CD4-positive, CD25-positive, alpha-beta regulatory T cell (primary cell): ENCODE results near the gene ORM1. TPM values are rescaled to one million over a fixed set of nuclear protein-coding genes. Genes with fewer than 3 reads are reported as not detected.
"Not testable (repeated sequence)": the region's sequence is repeated elsewhere in the genome, so short reads cannot be mapped to it uniquely, and the experiment has no call there.

ENCODE experiments used
- ATAC-seq, 2 donors: fragments of 150-1000 bp; cut with Tn5 transposase; one replicate each; pipeline ENCODE4 v1.10.0; 2021; ENCODE audit warnings: low read depth in 2 of 2, moderate number of reproducible peaks in 2 of 2, moderate library complexity in 1 of 2
- DNase-seq, 3 donors: peaks; one replicate each; pipeline versions ENCODE4 v3.0.0 to v3.0.0-alpha.2; 2012 to 2022; ENCODE audit warnings: mixed read lengths in 1 of 3
- H3K27ac ChIP-seq: one replicate; pipeline ENCODE4 v1.7.0; 2013; ENCODE audit warnings: mild to moderate bottlenecking, low read length; ENCODE audit not compliant: insufficient read depth, poor library complexity, severe bottlenecking
- H3K27me3 ChIP-seq: one replicate; pipeline ENCODE4 v1.7.0; 2013; ENCODE audit warnings: low read length; ENCODE audit not compliant: control insufficient read depth, insufficient read depth
- H3K36me3 ChIP-seq: one replicate; pipeline ENCODE4 v1.7.0; 2013; ENCODE audit warnings: mild to moderate bottlenecking, low read length, moderate library complexity; ENCODE audit not compliant: control insufficient read depth, insufficient read depth
- H3K4me1 ChIP-seq: 2 replicates; pipeline ENCODE4 v1.7.0; 2013; ENCODE audit warnings: mild to moderate bottlenecking, low read length; ENCODE audit not compliant: insufficient read depth, control insufficient read depth, poor library complexity, severe bottlenecking
- H3K4me3 ChIP-seq: one replicate; pipeline ENCODE4 v1.7.0; 2013; ENCODE audit warnings: low read depth, mild to moderate bottlenecking, low read length, moderate library complexity
- H3K9me3 ChIP-seq, 2 experiments: 1 replicate in 1 of 2; 2 replicates in 1 of 2; pipeline ENCODE4 v1.7.0; 2013; ENCODE audit warnings: low read length in 2 of 2, mild to moderate bottlenecking in 1 of 2, moderate library complexity in 1 of 2; ENCODE audit not compliant: control insufficient read depth in 2 of 2
- H3K27ac Mint-ChIP-seq, 3 donors: one replicate each; pipeline ENCODE4 v1.8.0; 2020 to 2022; ENCODE audit warnings: mild to moderate bottlenecking in 3 of 3, mixed read lengths in 3 of 3, moderate library complexity in 2 of 3
- H3K27me3 Mint-ChIP-seq: one replicate; pipeline ENCODE4 v1.8.0; 2022; ENCODE audit warnings: mild to moderate bottlenecking, mixed read lengths
- H3K36me3 Mint-ChIP-seq: one replicate; pipeline ENCODE4 v1.8.0; 2020; ENCODE audit warnings: mixed read lengths
- H3K4me1 Mint-ChIP-seq, 4 donors: one replicate each; pipeline ENCODE4 v1.8.0; 2020 to 2022; ENCODE audit warnings: mixed read lengths in 4 of 4, mild to moderate bottlenecking in 1 of 4
- H3K4me3 Mint-ChIP-seq, 4 donors: one replicate each; pipeline ENCODE4 v1.8.0; 2020 to 2022; ENCODE audit warnings: mild to moderate bottlenecking in 4 of 4, mixed read lengths in 4 of 4, moderate library complexity in 3 of 4
- H3K9me3 Mint-ChIP-seq, 7 donors: one replicate each; pipeline ENCODE4 v1.8.0; 2020 to 2022; ENCODE audit warnings: mixed read lengths in 7 of 7, mild to moderate bottlenecking in 3 of 7, moderate library complexity in 2 of 7
- polyA plus RNA-seq, 4 donors: library from polyadenylated mRNA; unstranded; fragments of 300-500 nt; fragmentation: Illumina TruSeq; gene quantifications; one replicate each; pipeline ENCODE4 v1.2.3, GENCODE V29; 2021
- total RNA-seq: library from RNA; stranded (reverse); gene quantifications from one replicate; pipeline ENCODE4 v1.2.3, GENCODE V29; 2022

Gene ORM1
- total and polyA plus RNA-seq, 5 donors from 2014 or later: not detected

DNA sequence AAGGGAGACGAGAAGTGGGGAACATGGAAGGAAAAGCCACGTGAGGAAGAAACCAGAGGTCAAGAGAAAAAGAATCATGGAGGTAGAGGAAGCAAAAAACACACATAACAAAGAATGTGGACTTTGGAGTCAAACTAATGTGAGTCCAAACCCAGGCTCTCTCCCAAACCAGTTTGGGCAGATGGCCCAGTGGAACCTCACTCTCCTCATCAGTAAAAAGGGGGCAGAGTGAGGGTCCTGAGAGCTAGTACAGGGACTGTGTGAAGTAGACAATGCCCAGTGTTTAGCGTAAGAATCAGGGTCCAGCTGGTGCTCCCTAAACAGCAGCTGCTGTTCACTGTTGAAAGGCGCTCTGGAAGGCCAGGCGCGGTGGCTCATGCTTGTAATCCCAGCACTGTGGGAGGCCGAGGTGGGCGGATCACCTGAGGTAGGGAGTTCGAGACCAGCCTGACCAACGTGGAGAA, 5.5 kb downstream of the ORM1 start:
- not testable (repeated sequence) for ATAC-seq, DNase-seq, H3K4me3 ChIP-seq, H3K9me3 Mint-ChIP-seq, H3K9me3 ChIP-seq, H3K27me3 Mint-ChIP-seq, H3K36me3 Mint-ChIP-seq, H3K27ac Mint-ChIP-seq, H3K4me1 ChIP-seq, H3K36me3 ChIP-seq, H3K27me3 ChIP-seq, H3K4me3 Mint-ChIP-seq, H3K27ac ChIP-seq
- H3K4me1 Mint-ChIP-seq: peaks cover 0 to 12% (median 4%) of the 10 kb centered on the region in 4 donors

DNA sequence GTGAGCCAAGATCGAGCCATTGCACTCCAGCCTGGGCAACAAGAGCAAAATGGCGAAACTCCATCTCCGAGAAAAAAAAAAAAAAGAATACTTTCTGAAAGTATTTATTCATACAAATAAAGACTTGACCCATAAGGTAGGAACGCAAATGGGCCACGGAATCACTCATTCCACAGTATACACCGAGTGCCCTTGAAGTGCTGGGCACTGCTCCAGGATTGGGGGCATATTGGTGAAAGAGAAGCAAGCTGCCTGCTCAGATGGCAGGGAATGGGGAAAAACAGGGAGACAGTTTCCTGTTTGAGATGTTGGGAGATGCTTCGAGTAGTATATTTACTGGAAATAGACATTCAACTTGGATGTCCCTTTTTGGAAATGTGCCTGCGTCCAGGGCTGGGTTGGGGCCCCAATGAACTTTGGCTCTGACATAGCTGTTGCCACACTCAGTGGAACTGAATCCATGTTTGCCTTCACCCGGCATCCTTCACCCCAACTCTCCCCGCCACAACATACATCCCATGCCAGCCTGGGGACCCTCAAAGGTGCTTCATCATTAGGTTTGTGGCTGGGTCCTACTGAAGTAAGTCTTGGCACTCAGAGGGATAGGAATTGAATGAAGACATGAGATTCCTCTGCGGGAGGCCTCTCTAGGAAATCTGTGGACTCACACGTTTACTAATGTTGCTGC, 6.2 kb downstream of the ORM1 start:
- H3K4me1 Mint-ChIP-seq: peaks cover 0 to 12% (median 4%) of the 10 kb centered on the region in 4 donors
- not testable (repeated sequence) for H3K9me3 Mint-ChIP-seq, ATAC-seq, H3K4me1 ChIP-seq, H3K27ac Mint-ChIP-seq, H3K27me3 ChIP-seq, DNase-seq, H3K27ac ChIP-seq, H3K4me3 Mint-ChIP-seq, H3K4me3 ChIP-seq, H3K27me3 Mint-ChIP-seq, H3K36me3 ChIP-seq, H3K9me3 ChIP-seq, H3K36me3 Mint-ChIP-seq

DNA sequence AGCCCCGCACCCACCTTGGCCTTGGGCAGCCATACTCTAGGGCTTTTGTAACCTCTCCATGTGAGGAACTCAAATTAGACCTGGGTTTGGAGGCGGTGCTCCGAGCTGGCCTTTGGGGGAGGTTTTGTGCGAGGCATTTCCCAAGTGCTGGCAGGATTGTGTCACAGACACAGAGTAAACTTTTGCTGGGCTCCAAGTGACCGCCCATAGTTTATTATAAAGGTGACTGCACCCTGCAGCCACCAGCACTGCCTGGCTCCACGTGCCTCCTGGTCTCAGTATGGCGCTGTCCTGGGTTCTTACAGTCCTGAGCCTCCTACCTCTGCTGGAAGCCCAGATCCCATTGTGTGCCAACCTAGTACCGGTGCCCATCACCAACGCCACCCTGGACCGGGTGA, 6.7 kb downstream of the ORM1 start, which contains the start of gene ORM2:
Gene ORM2 (plus strand): TSS at position 245 of the 398 bp plus-strand sequence. CDS start 36 bp downstream, at position 281.
- not testable (repeated sequence) for DNase-seq, H3K27me3 Mint-ChIP-seq, H3K4me1 ChIP-seq, H3K36me3 ChIP-seq, H3K36me3 Mint-ChIP-seq, H3K9me3 Mint-ChIP-seq, H3K9me3 ChIP-seq, ATAC-seq, H3K4me3 Mint-ChIP-seq, H3K27me3 ChIP-seq, H3K27ac ChIP-seq, H3K4me3 ChIP-seq
- H3K4me1 Mint-ChIP-seq: peaks cover 0 to 12% (median 4%) of the 10 kb centered on the region in 4 donors
- H3K27ac Mint-ChIP-seq: peak within 1 kb of the TSS in 2 of 3 donors; percentile 26 to 67

DNA sequence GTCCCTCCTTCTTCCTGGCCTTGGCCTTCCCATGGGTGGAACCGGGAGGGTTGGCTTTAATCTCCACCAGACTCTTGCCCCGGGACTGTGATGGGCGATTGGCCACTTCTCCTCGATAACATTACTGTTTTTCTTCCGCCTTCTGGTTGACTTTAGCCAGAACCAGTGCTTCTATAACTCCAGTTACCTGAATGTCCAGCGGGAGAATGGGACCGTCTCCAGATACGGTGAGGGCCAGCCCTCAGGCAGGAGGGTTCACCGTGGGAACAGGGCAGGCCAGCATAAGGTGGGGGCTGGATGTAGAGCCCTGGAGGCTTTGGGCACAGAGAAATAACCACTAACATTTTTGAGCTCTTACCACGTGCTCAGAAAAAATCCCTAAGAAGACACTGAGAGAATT, 7.7 kb downstream of the ORM1 start:
- no peak overlapping the region for H3K4me3 ChIP-seq
- Mint-ChIP-seq H3K27me3 (no peaks in the 10 kb centered on the region), H3K36me3 (peaks cover 8% of the 10 kb centered on the region), H3K4me3 (no peak overlapping the region), H3K9me3 (peaks cover 0 to 1% (median 0%) of the 10 kb centered on the region in 7 donors), H3K4me1 (peaks cover 0 to 15% (median 7%) of the 10 kb centered on the region in 4 donors), H3K27ac (peak overlapping the region; percentile 26 to 86 (median 67))
- no peak overlapping the region for H3K27ac ChIP-seq
- H3K36me3 ChIP-seq: peaks cover 8% of the 10 kb centered on the region
- no peaks in the 10 kb centered on the region for H3K27me3 ChIP-seq
- no peaks in the 10 kb centered on the region for H3K4me1 ChIP-seq
- no peaks in the 10 kb centered on the region for H3K9me3 ChIP-seq
- no peak for DNase-seq
- ATAC-seq: no peak

DNA sequence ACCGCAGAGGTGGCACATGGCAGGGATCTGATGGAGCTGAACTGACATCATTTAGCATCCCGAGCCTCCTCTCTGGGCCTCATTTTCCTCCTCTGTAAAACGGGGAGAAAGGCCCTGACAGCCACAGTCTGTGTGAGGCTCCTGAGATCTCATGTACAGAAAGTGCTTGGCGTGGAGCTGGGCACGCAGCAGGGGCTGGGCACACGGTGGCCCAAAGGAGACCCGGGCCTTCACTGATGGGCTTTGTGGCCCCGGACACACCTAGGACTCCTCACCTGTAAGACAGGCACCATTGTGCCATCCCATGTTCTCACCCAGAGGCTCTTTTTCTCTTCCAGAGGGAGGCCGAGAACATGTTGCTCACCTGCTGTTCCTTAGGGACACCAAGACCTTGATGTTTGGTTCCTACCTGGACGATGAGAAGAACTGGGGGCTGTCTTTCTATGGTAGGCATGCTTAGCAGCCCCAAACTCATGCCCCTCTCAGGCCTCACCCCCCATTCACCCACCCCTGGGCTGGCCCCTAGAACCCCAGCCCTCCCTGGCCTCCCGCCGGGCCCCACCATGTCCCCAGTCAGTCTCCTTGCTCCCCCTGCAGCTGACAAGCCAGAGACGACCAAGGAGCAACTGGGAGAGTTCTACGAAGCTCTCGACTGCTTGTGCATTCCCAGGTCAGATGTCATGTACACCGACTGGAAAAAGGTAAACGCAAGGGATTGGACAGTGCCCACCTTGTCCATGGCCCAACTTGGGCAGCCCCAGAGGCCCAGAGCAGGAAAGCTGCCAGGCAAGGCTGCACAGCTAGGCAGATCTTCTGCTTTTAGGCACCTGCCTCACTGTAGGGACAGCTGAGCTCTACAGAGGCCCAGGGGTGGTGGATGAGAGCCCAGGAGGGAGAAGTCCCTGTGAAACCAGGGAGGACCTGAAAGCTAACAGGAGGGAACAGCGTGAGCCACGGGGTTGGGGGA, 8.6 kb downstream of the ORM1 start:
- H3K27me3 ChIP-seq, H3K4me3 Mint-ChIP-seq, H3K36me3 Mint-ChIP-seq, H3K9me3 ChIP-seq, H3K27me3 Mint-ChIP-seq, H3K4me1 ChIP-seq, H3K27ac ChIP-seq, ATAC-seq, H3K4me3 ChIP-seq, H3K9me3 Mint-ChIP-seq: not testable (repeated sequence)
- H3K36me3 ChIP-seq: peaks cover 16% of the 10 kb centered on the region
- Mint-ChIP-seq H3K4me1 (peaks cover 0 to 15% (median 7%) of the 10 kb centered on the region in 4 donors), H3K27ac (peak overlapping the region in 2 of 3 donors; percentile 26 to 86)
- peak in 1 of 3 donors; percentile 25 for DNase-seq

DNA sequence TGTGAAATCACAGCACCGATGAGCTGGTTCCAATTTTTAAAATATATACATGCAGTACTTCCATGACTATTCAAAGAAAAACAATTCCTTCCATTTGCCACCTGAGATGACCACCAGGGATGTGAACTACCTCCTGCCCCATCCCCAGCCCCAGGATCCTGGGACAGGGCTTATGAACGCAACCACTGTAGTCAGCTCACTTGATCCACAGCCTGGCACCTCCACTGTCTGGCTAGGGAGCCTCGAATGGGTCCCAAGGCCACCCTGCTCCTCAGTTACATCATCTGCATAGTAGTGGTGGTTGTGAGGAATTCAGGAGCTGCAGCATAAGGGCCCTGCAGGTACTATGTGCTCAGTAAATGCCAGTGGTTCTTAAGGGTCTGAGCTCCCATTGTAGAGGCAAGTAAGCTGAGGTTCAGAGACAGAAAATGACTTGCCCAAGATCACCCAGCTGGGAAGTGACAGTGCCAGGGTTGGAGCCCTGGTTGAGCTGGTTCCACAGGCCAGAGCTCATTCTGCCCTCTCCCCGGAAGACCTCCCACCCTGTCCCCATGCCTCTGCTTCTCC, 9.7 kb downstream of the ORM1 start:
- Histone ChIP-seq H3K27ac (peak overlapping the region; percentile 33), H3K36me3 (peaks cover 26% of the 10 kb centered on the region)
- not testable (repeated sequence) for H3K4me1 ChIP-seq, H3K27me3 ChIP-seq, H3K4me3 ChIP-seq, H3K27me3 Mint-ChIP-seq, H3K9me3 ChIP-seq, H3K9me3 Mint-ChIP-seq
- DNase-seq (peak in 1 of 3 donors; percentile 33), ATAC-seq (peak in 1 of 2 donors; percentile 6)
- peak overlapping the region in 1 of 4 donors; percentile 38 for H3K4me3 Mint-ChIP-seq
- H3K4me1 Mint-ChIP-seq: peaks cover 0 to 17% (median 7%) of the 10 kb centered on the region in 4 donors
- peak overlapping the region; percentile 2 to 73 (median 25) for H3K27ac Mint-ChIP-seq
- H3K36me3 Mint-ChIP-seq: peaks cover 14% of the 10 kb centered on the region

DNA sequence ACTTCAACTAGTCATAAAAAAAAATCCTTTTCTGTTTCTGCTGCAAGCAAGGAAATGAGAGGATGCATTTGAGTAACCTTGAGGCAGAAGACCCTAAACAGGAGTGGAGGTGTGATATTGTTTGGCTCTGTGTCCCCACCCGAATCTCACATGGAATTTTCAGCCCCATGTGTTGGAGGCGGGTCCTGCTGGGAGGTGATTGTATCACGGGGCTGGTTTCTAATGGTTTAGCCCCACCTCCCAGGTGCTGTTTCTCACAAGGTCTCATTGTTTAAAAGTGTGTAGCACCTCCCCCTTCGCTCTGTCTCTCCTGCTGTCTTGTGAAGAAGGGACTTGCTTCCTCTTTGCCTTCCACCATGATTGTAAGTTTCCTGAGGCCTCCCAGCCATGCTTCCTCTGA, 10.8 kb downstream of the ORM1 start:
- not testable (repeated sequence) for H3K27ac Mint-ChIP-seq, H3K27ac ChIP-seq, ATAC-seq, H3K27me3 ChIP-seq, H3K4me3 ChIP-seq, H3K9me3 Mint-ChIP-seq, H3K4me1 ChIP-seq, H3K27me3 Mint-ChIP-seq, DNase-seq, H3K4me3 Mint-ChIP-seq, H3K9me3 ChIP-seq
- peaks cover 20% of the 10 kb centered on the region for H3K36me3 Mint-ChIP-seq
- H3K4me1 Mint-ChIP-seq: peaks cover 0 to 17% (median 7%) of the 10 kb centered on the region in 4 donors
- H3K36me3 ChIP-seq: peaks cover 38% of the 10 kb centered on the region
